ENCODE data around the gene RCL1.

- TF ChIP-seq JUN (IDR thresholded peaks at IDR 0.05) (no peak), CTCF (IDR thresholded peaks at IDR 0.05) (no peak), CEBPB (IDR thresholded peaks at IDR 0.05) (no peak), RAD21 (conservative IDR thresholded peaks at IDR 0.05 in 1 of 2, IDR thresholded peaks at IDR 0.05 in 1 of 2) (no peak)
Observed at GRCh38 chr9:4831944-4832343, 39.2 kb downstream of the RCL1 start.
